KOPT-K1 (cell line): Measurements from ENCODE around the gene SEL1L.
"Not testable (repeated sequence)": the region's sequence is repeated elsewhere in the genome, so short reads cannot be mapped to it uniquely, and the experiment has no call there.

ENCODE experiments used
- H3K27ac ChIP-seq: fragments of 200-600 bp; sonication (generic); 2 replicates; pipeline ENCODE4 v1.5.1; 2016; ENCODE audit warnings: antibody characterized with exemption, mild to moderate bottlenecking, low read depth, low read length; ENCODE audit not compliant: poor library complexity, severe bottlenecking
- H3K36me3 ChIP-seq: fragments of 200-600 bp; sonication (generic); 2 replicates; pipeline ENCODE4 v1.5.1; 2017; ENCODE audit warnings: antibody characterized with exemption, mild to moderate bottlenecking, low read length, moderate library complexity; ENCODE audit not compliant: insufficient read depth
- H3K9me3 ChIP-seq: fragments of 200-600 bp; sonication (generic); 2 replicates; pipeline ENCODE4 v1.5.1; 2017; ENCODE audit warnings: antibody characterized with exemption, low read length, mild to moderate bottlenecking; ENCODE audit not compliant: insufficient read depth, poor library complexity, severe bottlenecking

Gene SEL1L

DNA sequence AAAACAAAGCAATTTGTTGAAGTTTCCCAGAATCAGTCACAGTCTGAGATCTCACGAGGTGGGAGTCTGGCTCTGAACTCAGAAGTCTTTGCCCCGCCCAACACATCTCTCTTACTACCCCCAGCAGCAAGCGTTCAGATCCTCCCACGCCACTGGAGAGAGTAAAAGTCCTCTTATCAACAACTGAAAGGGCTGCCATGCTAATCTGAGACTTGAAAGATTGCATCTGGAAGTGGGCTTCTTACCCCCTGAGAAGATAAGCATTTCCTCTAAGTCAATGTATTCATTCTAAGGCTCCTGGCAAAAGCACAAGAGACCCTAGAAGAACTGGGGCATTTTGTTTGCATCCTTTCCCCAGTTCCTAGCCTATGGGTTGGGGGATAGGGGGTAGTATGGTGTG is 99.4 kb downstream of the SEL1L start:
- no peak overlapping the region for H3K27ac ChIP-seq
- peaks cover 4% of the 10 kb centered on the region for H3K9me3 ChIP-seq
- no peaks in the 10 kb centered on the region for H3K36me3 ChIP-seq

DNA sequence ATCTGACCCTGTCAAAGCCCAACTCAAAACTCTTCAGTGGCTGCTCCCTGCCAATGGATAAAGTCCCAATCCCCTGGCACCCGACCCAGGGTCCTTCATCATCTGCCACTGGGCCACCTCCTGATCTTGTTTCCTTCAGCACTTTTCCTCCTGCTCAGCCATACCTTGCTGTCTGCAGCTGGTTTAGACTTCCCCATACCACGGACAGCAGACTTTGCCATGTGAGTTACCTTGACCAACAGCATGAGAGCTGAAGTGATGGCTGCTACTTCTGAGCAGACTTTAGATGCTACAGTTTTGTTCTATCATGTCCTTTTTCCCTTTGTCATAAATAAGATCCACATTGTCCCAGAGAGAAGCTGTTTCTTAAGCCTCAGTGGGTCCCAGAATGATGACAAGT is 100.3 kb downstream of the SEL1L start:
- Histone ChIP-seq H3K9me3 (peaks cover 4% of the 10 kb centered on the region), H3K36me3 (no peaks in the 10 kb centered on the region), H3K27ac (no peak overlapping the region)

DNA sequence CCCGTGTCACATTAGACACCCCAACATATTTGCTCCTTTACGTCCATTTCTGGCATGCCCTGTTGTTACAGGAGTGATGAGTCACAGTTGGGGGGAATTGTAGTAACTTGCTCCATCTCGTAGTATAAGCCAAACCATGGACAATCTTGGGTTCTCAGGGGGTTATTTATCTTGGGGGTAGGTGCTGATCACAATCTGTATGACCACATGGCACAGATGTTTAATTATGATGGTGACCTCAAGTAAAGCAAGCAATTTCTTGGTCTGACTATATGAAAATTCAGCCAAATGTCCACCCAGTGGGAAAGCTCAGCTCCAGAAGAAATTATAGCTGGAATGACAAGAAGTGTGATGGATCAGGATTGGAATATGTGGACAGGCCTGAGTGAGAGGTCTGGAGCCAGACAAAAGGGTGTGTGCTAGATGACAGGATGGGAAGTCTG is 101.4 kb downstream of the SEL1L start:
- H3K36me3 ChIP-seq: no peaks in the 10 kb centered on the region
- H3K27ac ChIP-seq: no peak overlapping the region
- H3K9me3 ChIP-seq: peaks cover 4% of the 10 kb centered on the region

DNA sequence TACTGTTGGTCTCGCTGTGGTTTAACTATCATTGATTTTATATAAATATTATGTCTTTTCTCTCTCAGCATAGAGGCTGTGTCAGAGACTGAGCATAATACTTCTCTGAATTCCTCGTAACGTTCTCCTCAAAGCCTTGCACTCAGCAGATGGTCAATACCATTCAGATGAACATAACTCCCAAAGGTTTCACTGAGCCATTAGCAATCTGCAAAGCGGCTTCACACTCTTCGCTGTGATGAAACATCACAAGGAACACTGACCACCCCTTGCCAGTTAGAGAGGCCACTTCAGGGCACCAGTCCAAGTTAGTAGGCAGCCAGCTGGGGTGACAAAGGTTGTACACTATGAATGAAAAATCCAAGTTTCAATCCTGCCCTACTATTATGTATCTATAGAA is 103.4 kb downstream of the SEL1L start:
- H3K9me3 ChIP-seq: no peaks in the 10 kb centered on the region
- no peak overlapping the region for H3K27ac ChIP-seq
- H3K36me3 ChIP-seq: no peaks in the 10 kb centered on the region

DNA sequence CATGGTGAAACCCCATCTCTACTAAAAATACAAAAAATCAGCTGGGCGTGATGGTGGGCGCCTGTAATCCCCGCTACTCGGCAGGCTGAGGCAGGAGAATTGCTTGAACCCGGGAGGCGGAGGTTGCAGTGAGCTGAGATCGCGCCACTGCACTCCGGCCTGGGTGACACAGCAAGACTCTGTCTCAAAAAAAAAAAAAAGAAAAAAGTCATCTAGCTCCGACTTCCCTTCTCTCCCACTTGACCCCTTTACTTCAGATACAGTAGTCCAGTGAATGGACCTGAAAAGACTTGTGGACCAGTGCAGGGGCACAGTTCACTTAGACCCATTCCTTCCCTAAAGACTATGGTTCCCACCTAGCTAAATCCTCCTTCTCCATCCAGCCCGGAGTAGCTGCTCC is 103.9 kb downstream of the SEL1L start:
- not testable (repeated sequence) for H3K36me3 ChIP-seq, H3K27ac ChIP-seq, H3K9me3 ChIP-seq

DNA sequence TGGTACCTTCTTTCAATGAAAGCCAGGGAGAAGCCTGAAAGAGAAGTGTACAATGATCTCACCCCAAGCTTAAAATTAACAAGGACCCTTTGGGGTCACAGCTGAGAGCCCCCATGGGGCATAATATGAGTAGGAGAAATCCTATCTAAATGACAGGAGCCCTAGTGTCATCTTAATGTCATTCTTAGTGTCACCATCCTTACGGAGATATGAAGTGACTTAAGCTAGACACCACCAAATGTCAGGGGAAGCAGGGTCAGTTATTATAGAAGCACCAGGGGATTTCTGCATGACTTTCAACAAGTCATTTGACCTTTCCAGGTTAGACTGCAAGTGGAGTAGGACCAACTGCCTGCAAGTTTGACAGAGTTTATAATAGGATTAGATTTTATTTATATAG is 104.6 kb downstream of the SEL1L start:
- no peaks in the 10 kb centered on the region for H3K36me3 ChIP-seq
- H3K27ac ChIP-seq: no peak overlapping the region
- H3K9me3 ChIP-seq: no peaks in the 10 kb centered on the region

DNA sequence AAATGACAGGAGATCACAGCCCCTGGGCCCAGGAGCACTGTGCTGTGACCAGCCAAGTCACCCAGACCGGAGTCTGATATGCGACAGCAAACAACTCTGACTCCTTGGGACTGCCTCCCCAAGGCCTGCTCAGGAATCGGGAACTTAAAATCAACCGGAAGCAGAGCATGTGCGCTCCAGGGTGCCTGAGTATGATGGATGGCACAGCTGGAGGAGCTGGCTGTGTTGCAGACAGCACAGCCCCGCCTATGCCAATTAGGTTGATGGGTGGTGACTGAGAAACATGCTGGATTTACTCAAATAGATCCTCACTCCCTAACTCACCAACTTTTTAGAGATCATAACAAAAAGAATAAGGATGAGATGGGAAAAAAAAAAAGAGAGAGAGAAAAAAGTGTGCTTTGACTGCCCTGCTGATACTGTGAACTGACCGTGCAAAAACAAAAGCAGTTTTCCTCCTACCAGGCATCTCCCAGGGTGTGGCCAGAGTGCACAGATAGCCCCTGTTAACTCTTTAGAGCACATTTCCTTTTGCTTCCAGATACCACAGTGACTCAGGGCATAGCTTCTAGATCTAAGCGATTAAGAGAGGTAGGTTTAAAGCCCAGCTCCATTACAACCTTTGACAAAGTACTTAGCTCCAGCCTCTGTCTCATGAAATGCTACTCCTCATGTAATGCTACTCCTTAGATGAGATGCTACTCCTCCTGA is 106.2 kb downstream of the SEL1L start:
- H3K9me3 ChIP-seq: no peaks in the 10 kb centered on the region
- no peak overlapping the region for H3K27ac ChIP-seq
- no peaks in the 10 kb centered on the region for H3K36me3 ChIP-seq

DNA sequence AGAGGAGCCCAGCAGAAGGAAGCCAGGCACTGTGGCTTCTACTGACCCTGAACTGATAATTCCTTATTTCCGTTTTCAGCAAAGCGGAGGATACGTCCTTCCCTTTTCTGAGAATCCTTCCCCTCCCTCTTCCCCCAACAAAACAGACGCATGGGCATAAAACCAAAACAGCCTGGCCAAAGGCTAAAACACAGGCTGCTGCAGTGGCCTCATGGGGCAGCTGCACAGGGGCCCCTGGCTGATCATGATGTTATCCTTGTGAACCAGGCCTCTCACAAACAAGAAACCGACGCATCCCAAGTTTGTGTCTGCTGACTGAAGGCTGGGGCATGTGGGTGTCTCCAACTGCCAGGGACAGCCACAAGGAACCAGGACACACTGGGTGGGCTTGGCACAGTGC is 110.1 kb downstream of the SEL1L start:
- no peak overlapping the region for H3K27ac ChIP-seq
- no peaks in the 10 kb centered on the region for H3K36me3 ChIP-seq

More for the DNA sequence above, 110.1 kb downstream of the SEL1L start:
- peaks cover 2% of the 10 kb centered on the region for H3K9me3 ChIP-seq
